ENCODE results near the gene STK32B.

DNA sequence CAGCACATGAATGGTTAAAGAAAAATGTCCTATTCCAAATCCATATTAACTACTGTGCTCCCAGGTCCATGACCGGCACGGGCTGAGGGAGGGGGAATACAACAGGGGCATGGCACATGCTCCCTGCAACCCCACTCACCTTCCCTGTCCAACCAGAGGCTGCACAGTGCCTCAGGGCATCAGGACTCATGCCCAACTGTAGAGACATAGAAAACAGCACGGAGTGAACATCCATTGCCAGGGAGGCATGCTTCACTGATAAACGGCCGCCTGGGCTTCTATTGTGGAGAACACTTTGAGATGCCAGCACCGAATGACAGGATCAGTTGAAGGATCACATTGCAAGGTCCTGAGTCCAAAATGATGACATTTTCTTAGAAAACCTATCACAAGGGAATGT lies 140.6 kb downstream of the STK32B start:
- TF ChIP-seq FOS (IDR thresholded peaks at IDR 0.05; ENCODE audit: low read depth, low read length) (no peak), BHLHE40 (IDR thresholded peaks at IDR 0.05; ENCODE audit: low read depth, low read length) (no peak), CEBPB (IDR thresholded peaks at IDR 0.05; ENCODE audit: low read depth, low read length) (no peak), CHD1 (IDR thresholded peaks at IDR 0.05; ENCODE audit: low read depth, low read length) (no peak), NFE2L2 (IDR thresholded peaks at IDR 0.05; ENCODE audit: low read depth, low read length) (no peak), MXI1 (IDR thresholded peaks at IDR 0.05; ENCODE audit: borderline replicate concordance, low read depth, low read length) (no peak), MAFK (IDR thresholded peaks at IDR 0.05; ENCODE audit: low read depth, low read length) (no peak), POLR2A (IDR thresholded peaks at IDR 0.05; ENCODE audit: low read depth, low read length) (no peak), RAD21 (IDR thresholded peaks at IDR 0.05; ENCODE audit: low read length) (no peak), RCOR1 (IDR thresholded peaks at IDR 0.05; ENCODE audit: insufficient replicate concordance, low read length) (no peak), MAZ (IDR thresholded peaks at IDR 0.05; ENCODE audit: borderline replicate concordance, low read depth, low read length) (no peak)
- TF ChIP-seq, protein P1, sequence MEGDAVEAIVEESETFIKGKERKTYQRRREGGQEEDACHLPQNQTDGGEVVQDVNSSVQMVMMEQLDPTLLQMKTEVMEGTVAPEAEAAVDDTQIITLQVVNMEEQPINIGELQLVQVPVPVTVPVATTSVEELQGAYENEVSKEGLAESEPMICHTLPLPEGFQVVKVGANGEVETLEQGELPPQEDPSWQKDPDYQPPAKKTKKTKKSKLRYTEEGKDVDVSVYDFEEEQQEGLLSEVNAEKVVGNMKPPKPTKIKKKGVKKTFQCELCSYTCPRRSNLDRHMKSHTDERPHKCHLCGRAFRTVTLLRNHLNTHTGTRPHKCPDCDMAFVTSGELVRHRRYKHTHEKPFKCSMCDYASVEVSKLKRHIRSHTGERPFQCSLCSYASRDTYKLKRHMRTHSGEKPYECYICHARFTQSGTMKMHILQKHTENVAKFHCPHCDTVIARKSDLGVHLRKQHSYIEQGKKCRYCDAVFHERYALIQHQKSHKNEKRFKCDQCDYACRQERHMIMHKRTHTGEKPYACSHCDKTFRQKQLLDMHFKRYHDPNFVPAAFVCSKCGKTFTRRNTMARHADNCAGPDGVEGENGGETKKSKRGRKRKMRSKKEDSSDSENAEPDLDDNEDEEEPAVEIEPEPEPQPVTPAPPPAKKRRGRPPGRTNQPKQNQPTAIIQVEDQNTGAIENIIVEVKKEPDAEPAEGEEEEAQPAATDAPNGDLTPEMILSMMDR (conservative IDR thresholded peaks at IDR 0.05; ENCODE audit: low read depth, low read length): no peak
- TF ChIP-seq, protein P2, sequence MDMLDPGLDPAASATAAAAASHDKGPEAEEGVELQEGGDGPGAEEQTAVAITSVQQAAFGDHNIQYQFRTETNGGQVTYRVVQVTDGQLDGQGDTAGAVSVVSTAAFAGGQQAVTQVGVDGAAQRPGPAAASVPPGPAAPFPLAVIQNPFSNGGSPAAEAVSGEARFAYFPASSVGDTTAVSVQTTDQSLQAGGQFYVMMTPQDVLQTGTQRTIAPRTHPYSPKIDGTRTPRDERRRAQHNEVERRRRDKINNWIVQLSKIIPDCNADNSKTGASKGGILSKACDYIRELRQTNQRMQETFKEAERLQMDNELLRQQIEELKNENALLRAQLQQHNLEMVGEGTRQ (IDR thresholded peaks at IDR 0.05; ENCODE audit: low read depth, low read length): no peak
- TF ChIP-seq, protein P3, sequence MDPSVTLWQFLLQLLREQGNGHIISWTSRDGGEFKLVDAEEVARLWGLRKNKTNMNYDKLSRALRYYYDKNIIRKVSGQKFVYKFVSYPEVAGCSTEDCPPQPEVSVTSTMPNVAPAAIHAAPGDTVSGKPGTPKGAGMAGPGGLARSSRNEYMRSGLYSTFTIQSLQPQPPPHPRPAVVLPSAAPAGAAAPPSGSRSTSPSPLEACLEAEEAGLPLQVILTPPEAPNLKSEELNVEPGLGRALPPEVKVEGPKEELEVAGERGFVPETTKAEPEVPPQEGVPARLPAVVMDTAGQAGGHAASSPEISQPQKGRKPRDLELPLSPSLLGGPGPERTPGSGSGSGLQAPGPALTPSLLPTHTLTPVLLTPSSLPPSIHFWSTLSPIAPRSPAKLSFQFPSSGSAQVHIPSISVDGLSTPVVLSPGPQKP (IDR thresholded peaks at IDR 0.05; ENCODE audit: borderline replicate concordance, low read depth, low read length): no peak
